ENCODE data around the gene ZP1. TPM values are rescaled to one million over a fixed set of nuclear protein-coding genes. Genes with fewer than 3 reads are reported as not detected.
A peak's percentile ranks its signal among the peaks of the same experiment; 100 is the strongest.

The ZP1 gene
- total RNA-seq, 1 experiment from 2014 or later = not detected

DNA sequence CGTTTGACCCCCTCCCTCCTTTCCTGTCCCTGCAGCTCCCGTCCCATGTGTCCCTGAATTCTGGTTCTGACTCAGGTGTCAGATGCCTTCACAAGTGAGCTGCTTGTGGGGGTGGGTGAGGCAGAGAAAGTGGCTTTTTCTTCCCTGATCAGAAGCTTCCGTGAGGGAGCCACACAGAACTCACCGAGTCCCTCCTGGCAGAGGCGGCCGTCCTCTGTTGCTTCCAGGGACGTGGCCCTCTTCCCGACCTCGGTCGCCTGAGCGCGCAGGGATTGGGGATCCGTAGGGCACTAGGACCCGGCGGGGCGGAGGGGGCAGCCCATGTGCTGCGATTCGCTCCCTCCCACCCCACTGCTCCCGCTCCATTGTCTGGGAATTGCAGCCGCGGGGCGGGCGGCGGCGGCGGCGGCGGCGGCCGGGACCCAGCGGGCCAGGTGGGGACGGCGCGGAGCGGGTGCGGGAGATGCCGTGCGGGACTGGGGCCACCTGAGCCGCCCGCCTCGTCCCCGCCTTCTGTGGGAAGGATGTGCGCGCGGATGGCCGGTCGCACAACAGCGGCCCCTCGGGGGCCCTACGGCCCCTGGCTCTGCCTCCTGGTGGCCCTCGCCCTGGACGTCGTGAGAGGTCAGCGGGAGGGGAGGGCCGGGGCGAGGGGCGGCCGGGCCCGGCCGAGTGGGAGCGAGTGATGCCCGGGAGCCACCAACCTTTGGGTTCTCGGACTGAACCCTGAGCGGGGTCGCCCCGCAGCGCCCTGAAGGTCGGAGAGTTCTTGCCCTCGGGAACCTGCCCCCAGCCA, 57.0 kb downstream of the ZP1 start, which contains the start of gene TMEM132A:
Gene TMEM132A (plus strand): TSS at position 351 of the 796 bp plus-strand sequence. CDS start 174 bp downstream, at position 525.
- DNase-seq (ENCODE audit: low read depth) = peak; percentile 85

Other genes with a start within 250 kb of the ZP1 start
- not detected in 2 replicates for gene MS4A8, start 167.9 kb upstream of the ZP1 start, total RNA-seq (2014; rRNA removed; shearing (Covaris generic))
- gene MS4A18, start 142.8 kb upstream of the ZP1 start, total RNA-seq (2014; rRNA removed; shearing (Covaris generic)) = not detected in 2 replicates
- not detected in 2 replicates for gene MS4A15, start 110.7 kb upstream of the ZP1 start, total RNA-seq (2014; rRNA removed; shearing (Covaris generic))
- gene MS4A10, start 82.2 kb upstream of the ZP1 start, total RNA-seq (2014; rRNA removed; shearing (Covaris generic)) = not detected in 2 replicates
- 16.0 and 17.7 TPM in 2 replicates for gene CCDC86, start 25.4 kb upstream of the ZP1 start, total RNA-seq (2014; rRNA removed; shearing (Covaris generic))
- 0.06 TPM in 1 of 2 replicates, not detected in the other for gene PTGDR2, start 11.6 kb upstream of the ZP1 start, total RNA-seq (2014; rRNA removed; shearing (Covaris generic))
- gene PRPF19, start 39.0 kb downstream of the ZP1 start, total RNA-seq (2014; rRNA removed; shearing (Covaris generic)) = 86.3 and 91.2 TPM in 2 replicates
- 54.5 and 56.6 TPM in 2 replicates for gene TMEM109, start 46.6 kb downstream of the ZP1 start, total RNA-seq (2014; rRNA removed; shearing (Covaris generic))
- 59.4 and 82.6 TPM in 2 replicates for gene TMEM132A, start 56.9 kb downstream of the ZP1 start, total RNA-seq (2014; rRNA removed; shearing (Covaris generic))
- gene SLC15A3, start 84.6 kb downstream of the ZP1 start, total RNA-seq (2014; rRNA removed; shearing (Covaris generic)) = 3.0 and 3.9 TPM in 2 replicates
- 0.06 and 0.46 TPM in 2 replicates for gene CD6, start 104.1 kb downstream of the ZP1 start, total RNA-seq (2014; rRNA removed; shearing (Covaris generic))
- gene CD5, start 234.9 kb downstream of the ZP1 start, total RNA-seq (2014; rRNA removed; shearing (Covaris generic)) = not detected in 2 replicates

All from Daoy (cell line).